ENCODE measurements around the gene ADD1. TPM values are rescaled to one million over a fixed set of nuclear protein-coding genes. Genes with fewer than 3 reads are reported as not detected.

ADD1 gene
- total and polyA plus RNA-seq, 2 donors (not counting 1 experiment from before 2014, with no cell fraction given) = 302 to 383 TPM

- H4K20me1 ChIP-seq (ENCODE audit: control insufficient read depth, insufficient read depth, low read length, poor library complexity, severe bottlenecking) = peaks cover 85% of the 10 kb centered on the region
- intact Hi-C loops (cut with micrococcal nuclease) = no loop called here
- Mint-ChIP-seq H3K9me3 (ENCODE audit: insufficient read depth) (no peaks in the 10 kb centered on the region), H3K4me3 (no peak overlapping the region), H3K4me1 (peaks cover 26% of the 10 kb centered on the region), H3K27ac (no peak overlapping the region), H3K27me3 (no peaks in the 10 kb centered on the region)
- H3K9ac ChIP-seq (ENCODE audit: low read length) = no peak overlapping the region
- no peak overlapping the region for H3K27ac ChIP-seq (ENCODE audit: low read length in 2 of 2)
- ChIA-PET CTCF (no interaction called here), POLR2A (interaction anchor here (2.4 kb wide), 1 partner anchor 30 kb away, joined by 7 read pairs; no protein-coding TSS in a partner anchor)
- peaks cover 29 to 30% of the 10 kb centered on the region in 2 donors for H3K4me1 ChIP-seq (ENCODE audit: control insufficient read depth in 2 of 2, insufficient read depth in 2 of 2, low read length in 2 of 2)
- H3K4me2 ChIP-seq (replicated peaks; ENCODE audit: low read depth, low read length, poor library complexity, severe bottlenecking) = no peak overlapping the region
- ATAC-seq (ENCODE audit: low read depth) (no peak), DNase-seq (no peak)
- H3K9me3 ChIP-seq (ENCODE audit: control extremely low read depth in 1 of 3, control insufficient read depth in 2 of 3, insufficient read depth in 1 of 3, low read length in 2 of 3) = no peaks in the 10 kb centered on the region
- TF ChIP-seq EZH2 (IDR thresholded peaks at IDR 0.05; ENCODE audit: borderline replicate concordance, insufficient read depth, low read depth, low read length, poor library complexity, severe bottlenecking) (no peak), CTCF (IDR thresholded peaks at IDR 0.05) (no peak)
- no peak overlapping the region for H3K4me3 ChIP-seq (ENCODE audit: control extremely low read depth in 1 of 5, extremely low read depth in 1 of 5, insufficient read depth in 1 of 5, low read depth in 2 of 5, low read length in 4 of 5)
- no peaks in the 10 kb centered on the region for H3K27me3 ChIP-seq (replicated peaks in 1 of 4; ENCODE audit: control extremely low read depth in 1 of 4, control insufficient read depth in 3 of 4, insufficient read depth in 4 of 4, low read length in 3 of 4)
- peaks cover 3% of the 10 kb centered on the region for H3K79me2 ChIP-seq (ENCODE audit: control insufficient read depth, insufficient read depth, low read length)
- H3K36me3 ChIP-seq (replicated peaks in 1 of 2; ENCODE audit: control extremely low read depth in 1 of 2, control insufficient read depth in 1 of 2, extremely low read depth in 1 of 2, insufficient read depth in 2 of 2, low read length in 1 of 2) = peaks cover 5 to 82% of the 10 kb centered on the region in 2 experiments
- 96% methylated on average over 14 of the region's 18 CpGs for WGBS (ENCODE audit: insufficient coverage)
- no peak overlapping the region for H2AFZ ChIP-seq (ENCODE audit: insufficient read depth, low read depth, low read length, poor library complexity, severe bottlenecking)
These were observed 14.2 kb upstream of the ADD1 start for GRCh38 chr4:2829321-2829932.

- WGBS (ENCODE audit: insufficient coverage) = 98% methylated on average over 19 of the region's 19 CpGs
- H3K4me3 ChIP-seq (ENCODE audit: control extremely low read depth in 1 of 5, extremely low read depth in 1 of 5, insufficient read depth in 1 of 5, low read depth in 2 of 5, low read length in 4 of 5) = no peak overlapping the region
- H3K27me3 ChIP-seq (replicated peaks in 1 of 4; ENCODE audit: control extremely low read depth in 1 of 4, control insufficient read depth in 3 of 4, insufficient read depth in 4 of 4, low read length in 3 of 4) = no peaks in the 10 kb centered on the region
- no peak overlapping the region for H3K4me3 Mint-ChIP-seq
- DNase-seq = no peak
- intact Hi-C loops (cut with micrococcal nuclease) = no loop called here
- H3K4me1 ChIP-seq (ENCODE audit: control insufficient read depth in 2 of 2, insufficient read depth in 2 of 2, low read length in 2 of 2) = peaks cover 34 to 35% of the 10 kb centered on the region in 2 donors
- peaks cover 3% of the 10 kb centered on the region for H3K79me2 ChIP-seq (ENCODE audit: control insufficient read depth, insufficient read depth, low read length)
- H3K36me3 ChIP-seq (replicated peaks in 1 of 2; ENCODE audit: control extremely low read depth in 1 of 2, control insufficient read depth in 1 of 2, extremely low read depth in 1 of 2, insufficient read depth in 2 of 2, low read length in 1 of 2) = peaks cover 5 to 82% of the 10 kb centered on the region in 2 experiments
- H3K27ac Mint-ChIP-seq = no peak overlapping the region
- peaks cover 32% of the 10 kb centered on the region for H3K4me1 Mint-ChIP-seq
- no peaks in the 10 kb centered on the region for H3K9me3 ChIP-seq (ENCODE audit: control extremely low read depth in 1 of 3, control insufficient read depth in 2 of 3, insufficient read depth in 1 of 3, low read length in 2 of 3)
- no peaks in the 10 kb centered on the region for H3K9me3 Mint-ChIP-seq (ENCODE audit: insufficient read depth)
- no peak overlapping the region for H3K4me2 ChIP-seq (replicated peaks; ENCODE audit: low read depth, low read length, poor library complexity, severe bottlenecking)
- CTCF ChIA-PET = no interaction called here
- H3K27me3 Mint-ChIP-seq = no peaks in the 10 kb centered on the region
- POLR2A ChIA-PET = interaction anchor here (0.7 to 2.4 kb wide), 3 partner anchors 15 to 84 kb away, joined by 3 to 7 read pairs (median 6); no protein-coding TSS in a partner anchor
- H3K27ac ChIP-seq (ENCODE audit: low read length in 2 of 2) = no peak overlapping the region
- peaks cover 84% of the 10 kb centered on the region for H4K20me1 ChIP-seq (ENCODE audit: control insufficient read depth, insufficient read depth, low read length, poor library complexity, severe bottlenecking)
- TF ChIP-seq EZH2 (IDR thresholded peaks at IDR 0.05; ENCODE audit: borderline replicate concordance, insufficient read depth, low read depth, low read length, poor library complexity, severe bottlenecking) = no peak
- TF ChIP-seq CTCF (IDR thresholded peaks at IDR 0.05) = no peak
- H2AFZ ChIP-seq (ENCODE audit: insufficient read depth, low read depth, low read length, poor library complexity, severe bottlenecking) = no peak overlapping the region
- no peak for ATAC-seq (ENCODE audit: low read depth)
- H3K9ac ChIP-seq (ENCODE audit: low read length) = no peak overlapping the region
These were observed 13.7 kb upstream of the ADD1 start for GRCh38 chr4:2829933-2830451.
